WTC11 (cell line): ENCODE results near the gene SPRY1. TPM values are rescaled to one million over a fixed set of nuclear protein-coding genes. Genes with fewer than 3 reads are reported as not detected.
A peak's percentile ranks its signal among the peaks of the same experiment; 100 is the strongest.

ENCODE experiments used
- ATAC-seq: fragments of 200-7000 bp; cut with Tn5 transposase; 2 replicates; pipeline ENCODE4 v1.10.0; 2021; ENCODE audit warnings: mild to moderate bottlenecking, moderate library complexity
- Bru-seq: library from RNA; stranded (reverse); fragments of 400-500 nt; gene quantifications from one replicate; lab custom pipeline; 2021; lab: Mats Ljungman, UMichigan
- CTCF ChIA-PET: fragments of 300-600 bp; sonication (Branson Sonifier 250); formaldehyde crosslinking; loops from one replicate; lab custom pipeline; 2021; ENCODE audit warnings: antibody characterized with exemption; lab: Charles Lee
- POLR2A ChIA-PET: fragments of 350-600 bp; sonication (Branson Sonifier 250); formaldehyde crosslinking; loops from one replicate; lab custom pipeline; 2021; ENCODE audit warnings: antibody characterized with exemption; lab: Charles Lee
- DNase-seq: peaks from one replicate; pipeline ENCODE4 v3.0.0; 2021; ENCODE audit warnings: low spot score
- H3K27ac Mint-ChIP-seq: 2 replicates; pipeline ENCODE4 v1.8.0; 2021; ENCODE audit warnings: mixed read lengths
- H3K27me3 Mint-ChIP-seq: 2 replicates; pipeline ENCODE4 v1.8.0; 2021; ENCODE audit warnings: low read depth, mild to moderate bottlenecking, moderate library complexity, mixed read lengths
- H3K36me3 Mint-ChIP-seq: 2 replicates; pipeline ENCODE4 v1.8.0; 2021; ENCODE audit warnings: mixed read lengths
- H3K4me1 Mint-ChIP-seq: 2 replicates; pipeline ENCODE4 v1.8.0; 2022; ENCODE audit warnings: mixed read lengths
- H3K4me3 Mint-ChIP-seq: 2 replicates; pipeline ENCODE4 v1.8.0; 2021; ENCODE audit warnings: mild to moderate bottlenecking, moderate library complexity, mixed read lengths
- H3K9me3 Mint-ChIP-seq: 2 replicates; pipeline ENCODE4 v1.8.0; 2021; ENCODE audit warnings: mixed read lengths
- ETV6 ChIP-seq: sonication (generic); formaldehyde crosslinking; IDR thresholded peaks from 2 replicates; pipeline ENCODE4 v1.8.1; 2022; ENCODE audit warnings: mild to moderate bottlenecking, missing genetic modification reagents
- GABPB1 ChIP-seq: sonication (generic); formaldehyde crosslinking; IDR thresholded peaks from 2 replicates; pipeline ENCODE4 v1.8.1; 2023; ENCODE audit warnings: mild to moderate bottlenecking, missing genetic modification reagents
- MAX ChIP-seq: sonication (generic); formaldehyde crosslinking; IDR thresholded peaks from 2 replicates; pipeline ENCODE4 v1.8.0; 2022; ENCODE audit warnings: mild to moderate bottlenecking, missing genetic modification reagents
- MLX ChIP-seq: sonication (generic); formaldehyde crosslinking; IDR thresholded peaks from 2 replicates; pipeline ENCODE4 v1.8.1; 2023; ENCODE audit warnings: mild to moderate bottlenecking, missing genetic modification reagents, moderate library complexity
- NFYB ChIP-seq: sonication (generic); formaldehyde crosslinking; conservative IDR thresholded peaks from 2 replicates; pipeline ENCODE4 v1.8.0; 2022; ENCODE audit warnings: low read depth, missing genetic modification reagents
- SMAD3 ChIP-seq: sonication (generic); formaldehyde crosslinking; IDR thresholded peaks from 2 replicates; pipeline ENCODE4 v1.8.0; 2022; ENCODE audit warnings: missing genetic modification reagents, mild to moderate bottlenecking, borderline replicate concordance
- SP1 ChIP-seq: sonication (generic); formaldehyde crosslinking; conservative IDR thresholded peaks from 2 replicates; pipeline ENCODE4 v1.8.1; 2022; ENCODE audit warnings: missing genetic modification reagents
- TEAD1 ChIP-seq: sonication (generic); formaldehyde crosslinking; IDR thresholded peaks from 2 replicates; pipeline ENCODE4 v1.8.0; 2022; ENCODE audit warnings: mild to moderate bottlenecking, missing genetic modification reagents
- ZBTB21 ChIP-seq: sonication (generic); formaldehyde crosslinking; IDR thresholded peaks from 2 replicates; pipeline ENCODE4 v1.8.1; 2023; ENCODE audit warnings: mild to moderate bottlenecking, missing genetic modification reagents, borderline replicate concordance
- ZNF121 ChIP-seq: sonication (generic); formaldehyde crosslinking; IDR thresholded peaks from 2 replicates; pipeline ENCODE4 v1.8.0; 2023; ENCODE audit warnings: missing genetic modification reagents
- ZNF138 ChIP-seq: sonication (generic); formaldehyde crosslinking; conservative IDR thresholded peaks from 2 replicates; pipeline ENCODE4 v1.8.1; 2022; ENCODE audit warnings: mild to moderate bottlenecking, moderate library complexity, missing genetic modification reagents
- ZNF219 ChIP-seq: sonication (generic); formaldehyde crosslinking; IDR thresholded peaks from 2 replicates; pipeline ENCODE4 v1.8.0; 2023; ENCODE audit warnings: missing genetic modification reagents, mild to moderate bottlenecking, borderline replicate concordance
- long read RNA-seq, 3 experiments: library from RNA in 1 of 3; library from capped mRNA in 1 of 3; library from polyadenylated mRNA in 1 of 3; unstranded in 2 of 3; stranded (forward) in 1 of 3; transcript quantifications; one replicate each; pipeline ENCODE4 v2.0.0, GENCODE V29; 2021
- total RNA-seq: library from RNA; stranded (reverse); gene quantifications from 3 replicates; pipeline ENCODE4 v1.2.3, GENCODE V29; 2021
- TF ChIP-seq, protein P1 (sequence below): sonication (generic); formaldehyde crosslinking; IDR thresholded peaks from 2 replicates; pipeline ENCODE4 v1.8.0; 2022; ENCODE audit warnings: mild to moderate bottlenecking, missing genetic modification reagents
- TF ChIP-seq, protein P2 (sequence below): sonication (generic); formaldehyde crosslinking; IDR thresholded peaks from 2 replicates; pipeline ENCODE4 v1.8.0; 2022; ENCODE audit warnings: missing genetic modification reagents
- TF ChIP-seq, protein P3 (sequence below): sonication (generic); formaldehyde crosslinking; IDR thresholded peaks from 2 replicates; pipeline ENCODE4 v1.8.1; 2023; ENCODE audit warnings: mild to moderate bottlenecking, missing genetic modification reagents, borderline replicate concordance

Gene SPRY1
- total RNA-seq (83.5 to 107 TPM (median 88.8 TPM) in 3 replicates), Bru-seq, nascent RNA (percentile 99 among the genes with signal in this experiment)
- long read RNA-seq, experiment 1, transcript SPRY1-204 (2 exons, 1,012 nt) = major isoform, 16 of 178 reads
- long read RNA-seq, experiment 1, partial matches to known transcripts = 0 of 178 reads
- long read RNA-seq, experiment 1, other reads (novel, unspliced or antisense) = 152 of 178 reads
- long read RNA-seq, experiment 2, transcript SPRY1-204 (2 exons, 1,012 nt) = major isoform, 6 of 46 reads
- long read RNA-seq, experiment 2, partial matches to known transcripts = 0 of 46 reads
- long read RNA-seq, experiment 2, other reads (novel, unspliced or antisense) = 35 of 46 reads
- long read RNA-seq, experiment 3, partial matches to known transcripts = 0 of 8 reads
- long read RNA-seq, experiment 3, other reads (novel, unspliced or antisense) = 2 of 8 reads

DNA sequence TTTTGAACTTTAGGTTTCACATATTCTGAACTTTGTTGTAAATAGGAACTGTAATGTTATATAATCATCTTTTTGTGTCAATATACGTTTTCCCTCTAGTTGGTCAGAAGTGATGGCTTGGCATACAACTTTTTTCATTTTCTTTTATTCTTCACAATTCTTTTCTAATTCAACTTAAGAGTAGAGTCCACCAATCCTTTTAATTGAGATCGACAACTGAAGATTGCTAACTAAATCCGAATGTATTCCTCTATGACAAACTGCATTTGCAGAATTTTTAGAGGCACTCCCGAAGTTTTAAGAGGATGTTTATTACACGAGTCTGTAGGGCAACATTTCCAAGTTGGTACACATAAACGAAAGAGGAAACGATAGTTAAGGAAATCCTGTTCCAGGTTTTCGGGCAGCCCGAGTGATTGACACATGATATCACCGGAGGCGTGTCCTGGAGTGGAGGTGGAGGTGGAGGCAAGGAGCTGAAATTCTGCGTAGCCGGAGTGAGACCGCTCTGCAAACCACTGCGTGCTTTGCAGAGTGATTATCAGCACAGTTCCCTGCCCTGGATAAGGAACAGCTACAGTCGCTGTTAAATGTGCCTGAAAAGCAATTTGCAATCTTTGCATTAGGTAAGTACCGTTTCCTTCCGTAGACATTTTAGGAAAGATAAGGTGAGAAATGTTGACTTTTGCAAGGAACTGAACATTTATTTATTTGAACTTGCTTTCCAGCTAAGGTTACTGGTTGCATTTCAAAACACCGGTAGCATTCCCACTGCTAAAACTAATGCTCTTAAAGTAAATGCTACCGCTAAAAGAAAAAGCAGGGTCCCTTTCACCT is at the start of gene SPRY1:
SPRY1 (plus strand) TSS at position 489 of the 837 bp plus-strand sequence. CDS start 4,797 bp downstream, outside the sequence.
- POLR2A ChIA-PET = interaction anchor here (0.6 to 1.1 kb wide), 6 partner anchors 21 to 345 kb away, joined by 3 to 9 read pairs (median 3); no protein-coding TSS in a partner anchor
- Mint-ChIP-seq H3K9me3 (no peaks in the 10 kb centered on the region), H3K27ac (peak within 1 kb of the TSS; percentile 99), H3K27me3 (no peaks in the 10 kb centered on the region), H3K36me3 (peaks cover 22% of the 10 kb centered on the region), H3K4me1 (peaks cover 21% of the 10 kb centered on the region), H3K4me3 (peak within 1 kb of the TSS; percentile 99)
- CTCF ChIA-PET = interaction anchor here (0.8 to 1.1 kb wide), 3 partner anchors 105 to 220 kb away, joined by 3 to 4 read pairs (median 3); no protein-coding TSS in a partner anchor
- TF ChIP-seq ETV6 (peak; percentile 77), ZBTB21 (no peak), TEAD1 (CRISPR knock-in tag) (peak; percentile 71), GABPB1 (peak; percentile 57), SMAD3 (CRISPR knock-in tag) (0 out of 2 replicates have a peak, but pooled peaks have one; percentile 41), NFYB (CRISPR knock-in tag) (no peak), MLX (CRISPR knock-in tag) (no peak), MAX (CRISPR knock-in tag) (peak; percentile 47; the same call in 1 of the 2 replicates), ZNF219 (CRISPR knock-in tag) (no peak), SP1 (peak; percentile 59; the same call in 1 of the 2 replicates), ZNF121 (CRISPR knock-in tag) (no peak), ZNF138 (CRISPR knock-in tag) (0 out of 2 replicates have a peak, but pooled peaks have one; percentile 11)
- TF ChIP-seq, protein P1, sequence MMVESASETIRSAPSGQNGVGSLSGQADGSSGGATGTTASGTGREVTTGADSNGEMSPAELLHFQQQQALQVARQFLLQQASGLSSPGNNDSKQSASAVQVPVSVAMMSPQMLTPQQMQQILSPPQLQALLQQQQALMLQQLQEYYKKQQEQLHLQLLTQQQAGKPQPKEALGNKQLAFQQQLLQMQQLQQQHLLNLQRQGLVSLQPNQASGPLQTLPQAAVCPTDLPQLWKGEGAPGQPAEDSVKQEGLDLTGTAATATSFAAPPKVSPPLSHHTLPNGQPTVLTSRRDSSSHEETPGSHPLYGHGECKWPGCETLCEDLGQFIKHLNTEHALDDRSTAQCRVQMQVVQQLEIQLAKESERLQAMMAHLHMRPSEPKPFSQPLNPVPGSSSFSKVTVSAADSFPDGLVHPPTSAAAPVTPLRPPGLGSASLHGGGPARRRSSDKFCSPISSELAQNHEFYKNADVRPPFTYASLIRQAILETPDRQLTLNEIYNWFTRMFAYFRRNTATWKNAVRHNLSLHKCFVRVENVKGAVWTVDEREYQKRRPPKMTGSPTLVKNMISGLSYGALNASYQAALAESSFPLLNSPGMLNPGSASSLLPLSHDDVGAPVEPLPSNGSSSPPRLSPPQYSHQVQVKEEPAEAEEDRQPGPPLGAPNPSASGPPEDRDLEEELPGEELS = 0 out of 2 replicates have a peak, but pooled peaks have one; percentile 52
- TF ChIP-seq, protein P2, sequence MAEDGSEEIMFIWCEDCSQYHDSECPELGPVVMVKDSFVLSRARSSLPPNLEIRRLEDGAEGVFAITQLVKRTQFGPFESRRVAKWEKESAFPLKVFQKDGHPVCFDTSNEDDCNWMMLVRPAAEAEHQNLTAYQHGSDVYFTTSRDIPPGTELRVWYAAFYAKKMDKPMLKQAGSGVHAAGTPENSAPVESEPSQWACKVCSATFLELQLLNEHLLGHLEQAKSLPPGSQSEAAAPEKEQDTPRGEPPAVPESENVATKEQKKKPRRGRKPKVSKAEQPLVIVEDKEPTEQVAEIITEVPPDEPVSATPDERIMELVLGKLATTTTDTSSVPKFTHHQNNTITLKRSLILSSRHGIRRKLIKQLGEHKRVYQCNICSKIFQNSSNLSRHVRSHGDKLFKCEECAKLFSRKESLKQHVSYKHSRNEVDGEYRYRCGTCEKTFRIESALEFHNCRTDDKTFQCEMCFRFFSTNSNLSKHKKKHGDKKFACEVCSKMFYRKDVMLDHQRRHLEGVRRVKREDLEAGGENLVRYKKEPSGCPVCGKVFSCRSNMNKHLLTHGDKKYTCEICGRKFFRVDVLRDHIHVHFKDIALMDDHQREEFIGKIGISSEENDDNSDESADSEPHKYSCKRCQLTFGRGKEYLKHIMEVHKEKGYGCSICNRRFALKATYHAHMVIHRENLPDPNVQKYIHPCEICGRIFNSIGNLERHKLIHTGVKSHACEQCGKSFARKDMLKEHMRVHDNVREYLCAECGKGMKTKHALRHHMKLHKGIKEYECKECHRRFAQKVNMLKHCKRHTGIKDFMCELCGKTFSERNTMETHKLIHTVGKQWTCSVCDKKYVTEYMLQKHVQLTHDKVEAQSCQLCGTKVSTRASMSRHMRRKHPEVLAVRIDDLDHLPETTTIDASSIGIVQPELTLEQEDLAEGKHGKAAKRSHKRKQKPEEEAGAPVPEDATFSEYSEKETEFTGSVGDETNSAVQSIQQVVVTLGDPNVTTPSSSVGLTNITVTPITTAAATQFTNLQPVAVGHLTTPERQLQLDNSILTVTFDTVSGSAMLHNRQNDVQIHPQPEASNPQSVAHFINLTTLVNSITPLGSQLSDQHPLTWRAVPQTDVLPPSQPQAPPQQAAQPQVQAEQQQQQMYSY (CRISPR knock-in tag) = peak; percentile 98
- TF ChIP-seq, protein P3, sequence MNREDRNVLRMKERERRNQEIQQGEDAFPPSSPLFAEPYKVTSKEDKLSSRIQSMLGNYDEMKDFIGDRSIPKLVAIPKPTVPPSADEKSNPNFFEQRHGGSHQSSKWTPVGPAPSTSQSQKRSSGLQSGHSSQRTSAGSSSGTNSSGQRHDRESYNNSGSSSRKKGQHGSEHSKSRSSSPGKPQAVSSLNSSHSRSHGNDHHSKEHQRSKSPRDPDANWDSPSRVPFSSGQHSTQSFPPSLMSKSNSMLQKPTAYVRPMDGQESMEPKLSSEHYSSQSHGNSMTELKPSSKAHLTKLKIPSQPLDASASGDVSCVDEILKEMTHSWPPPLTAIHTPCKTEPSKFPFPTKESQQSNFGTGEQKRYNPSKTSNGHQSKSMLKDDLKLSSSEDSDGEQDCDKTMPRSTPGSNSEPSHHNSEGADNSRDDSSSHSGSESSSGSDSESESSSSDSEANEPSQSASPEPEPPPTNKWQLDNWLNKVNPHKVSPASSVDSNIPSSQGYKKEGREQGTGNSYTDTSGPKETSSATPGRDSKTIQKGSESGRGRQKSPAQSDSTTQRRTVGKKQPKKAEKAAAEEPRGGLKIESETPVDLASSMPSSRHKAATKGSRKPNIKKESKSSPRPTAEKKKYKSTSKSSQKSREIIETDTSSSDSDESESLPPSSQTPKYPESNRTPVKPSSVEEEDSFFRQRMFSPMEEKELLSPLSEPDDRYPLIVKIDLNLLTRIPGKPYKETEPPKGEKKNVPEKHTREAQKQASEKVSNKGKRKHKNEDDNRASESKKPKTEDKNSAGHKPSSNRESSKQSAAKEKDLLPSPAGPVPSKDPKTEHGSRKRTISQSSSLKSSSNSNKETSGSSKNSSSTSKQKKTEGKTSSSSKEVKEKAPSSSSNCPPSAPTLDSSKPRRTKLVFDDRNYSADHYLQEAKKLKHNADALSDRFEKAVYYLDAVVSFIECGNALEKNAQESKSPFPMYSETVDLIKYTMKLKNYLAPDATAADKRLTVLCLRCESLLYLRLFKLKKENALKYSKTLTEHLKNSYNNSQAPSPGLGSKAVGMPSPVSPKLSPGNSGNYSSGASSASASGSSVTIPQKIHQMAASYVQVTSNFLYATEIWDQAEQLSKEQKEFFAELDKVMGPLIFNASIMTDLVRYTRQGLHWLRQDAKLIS (CRISPR knock-in tag) = peak; percentile 81; the same call in 1 of the 2 replicates
- peak; percentile 88 for DNase-seq
- ATAC-seq = peak; percentile 78
